ENCODE results near the gene CBLN3. TPM values are rescaled to one million over a fixed set of nuclear protein-coding genes. Genes with fewer than 3 reads are reported as not detected.

Gene CBLN3
- total and polyA plus RNA-seq, 4 donors = 0.07 to 0.79 (median 0.46) TPM

GRCh38 chr14:24417832-24418491, 11.5 kb downstream of the CBLN3 start:
- TF ChIP-seq TAF1 (conservative IDR thresholded peaks at IDR 0.05) = no peak
- no peak for TF ChIP-seq JUND (IDR thresholded peaks at IDR 0.05)
- TF ChIP-seq ZBTB33 (IDR thresholded peaks at IDR 0.05) = no peak
- TF ChIP-seq RXRA (IDR thresholded peaks at IDR 0.05) = no peak
- no peak for TF ChIP-seq NR2F2 (IDR thresholded peaks at IDR 0.05)
- TF ChIP-seq RAD21 (IDR thresholded peaks at IDR 0.05) = no peak
- no peak for TF ChIP-seq YY1 (IDR thresholded peaks at IDR 0.05)
- TF ChIP-seq FOXA2 (IDR thresholded peaks at IDR 0.05) = no peak
- TF ChIP-seq, protein P1, sequence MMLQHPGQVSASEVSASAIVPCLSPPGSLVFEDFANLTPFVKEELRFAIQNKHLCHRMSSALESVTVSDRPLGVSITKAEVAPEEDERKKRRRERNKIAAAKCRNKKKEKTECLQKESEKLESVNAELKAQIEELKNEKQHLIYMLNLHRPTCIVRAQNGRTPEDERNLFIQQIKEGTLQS (IDR thresholded peaks at IDR 0.05) = no peak
- no peak for TF ChIP-seq HNF4A (conservative IDR thresholded peaks at IDR 0.05)
- TF ChIP-seq HNF4G (IDR thresholded peaks at IDR 0.05) = no peak
- TF ChIP-seq FOXA1 (IDR thresholded peaks at IDR 0.05) = no peak
- TF ChIP-seq, protein P2, sequence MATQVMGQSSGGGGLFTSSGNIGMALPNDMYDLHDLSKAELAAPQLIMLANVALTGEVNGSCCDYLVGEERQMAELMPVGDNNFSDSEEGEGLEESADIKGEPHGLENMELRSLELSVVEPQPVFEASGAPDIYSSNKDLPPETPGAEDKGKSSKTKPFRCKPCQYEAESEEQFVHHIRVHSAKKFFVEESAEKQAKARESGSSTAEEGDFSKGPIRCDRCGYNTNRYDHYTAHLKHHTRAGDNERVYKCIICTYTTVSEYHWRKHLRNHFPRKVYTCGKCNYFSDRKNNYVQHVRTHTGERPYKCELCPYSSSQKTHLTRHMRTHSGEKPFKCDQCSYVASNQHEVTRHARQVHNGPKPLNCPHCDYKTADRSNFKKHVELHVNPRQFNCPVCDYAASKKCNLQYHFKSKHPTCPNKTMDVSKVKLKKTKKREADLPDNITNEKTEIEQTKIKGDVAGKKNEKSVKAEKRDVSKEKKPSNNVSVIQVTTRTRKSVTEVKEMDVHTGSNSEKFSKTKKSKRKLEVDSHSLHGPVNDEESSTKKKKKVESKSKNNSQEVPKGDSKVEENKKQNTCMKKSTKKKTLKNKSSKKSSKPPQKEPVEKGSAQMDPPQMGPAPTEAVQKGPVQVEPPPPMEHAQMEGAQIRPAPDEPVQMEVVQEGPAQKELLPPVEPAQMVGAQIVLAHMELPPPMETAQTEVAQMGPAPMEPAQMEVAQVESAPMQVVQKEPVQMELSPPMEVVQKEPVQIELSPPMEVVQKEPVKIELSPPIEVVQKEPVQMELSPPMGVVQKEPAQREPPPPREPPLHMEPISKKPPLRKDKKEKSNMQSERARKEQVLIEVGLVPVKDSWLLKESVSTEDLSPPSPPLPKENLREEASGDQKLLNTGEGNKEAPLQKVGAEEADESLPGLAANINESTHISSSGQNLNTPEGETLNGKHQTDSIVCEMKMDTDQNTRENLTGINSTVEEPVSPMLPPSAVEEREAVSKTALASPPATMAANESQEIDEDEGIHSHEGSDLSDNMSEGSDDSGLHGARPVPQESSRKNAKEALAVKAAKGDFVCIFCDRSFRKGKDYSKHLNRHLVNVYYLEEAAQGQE (IDR thresholded peaks at IDR 0.05) = no peak
- TF ChIP-seq, protein P3, sequence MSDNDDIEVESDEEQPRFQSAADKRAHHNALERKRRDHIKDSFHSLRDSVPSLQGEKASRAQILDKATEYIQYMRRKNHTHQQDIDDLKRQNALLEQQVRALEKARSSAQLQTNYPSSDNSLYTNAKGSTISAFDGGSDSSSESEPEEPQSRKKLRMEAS (IDR thresholded peaks at IDR 0.05) = no peak
- TF ChIP-seq GABPA (IDR thresholded peaks at IDR 0.05 in 1 of 2, conservative IDR thresholded peaks at IDR 0.05 in 1 of 2) = no peak
- no peak for TF ChIP-seq EGR1 (IDR thresholded peaks at IDR 0.05; ENCODE audit: low read depth in 2 of 2)
- TF ChIP-seq SP1 (IDR thresholded peaks at IDR 0.05) = no peak
- TF ChIP-seq CTCF (IDR thresholded peaks at IDR 0.05; ENCODE audit: low read depth, low read length, missing input control) = no peak
- no peak overlapping the region for H3K4me3 ChIP-seq (ENCODE audit: low read depth in 1 of 3, low read length in 3 of 3)
- 89% methylated on average over 6 of the region's 6 CpGs for WGBS
- no peak overlapping the region for H3K9ac ChIP-seq (ENCODE audit: low read depth in 1 of 2, low read length in 2 of 2)
- H3K4me1 ChIP-seq (ENCODE audit: control insufficient read depth in 4 of 4, insufficient read depth in 4 of 4, low read length in 3 of 4) = peaks cover 0 to 20% (median 8%) of the 10 kb centered on the region in 4 donors
- H3K27me3 ChIP-seq (ENCODE audit: control insufficient read depth in 4 of 4, insufficient read depth in 4 of 4, low read length in 3 of 4) = no peaks in the 10 kb centered on the region
- H3K9me3 ChIP-seq (ENCODE audit: control insufficient read depth in 4 of 4, low read length in 3 of 4) = no peaks in the 10 kb centered on the region
- no peak for DNase-seq (ENCODE audit: low spot score)
- H3K27ac ChIP-seq (ENCODE audit: low read depth in 1 of 2, low read length in 2 of 2) = peak overlapping the region; percentile 22 to 44
- peaks cover 0 to 9% (median 1%) of the 10 kb centered on the region in 4 donors for H3K36me3 ChIP-seq (ENCODE audit: control insufficient read depth in 4 of 4, insufficient read depth in 3 of 4, low read depth in 1 of 4, low read length in 3 of 4)
